Activated CD4-positive, alpha-beta T cell treated with anti-CD3 and anti-CD28 coated beads for 1 hour (primary cell): ENCODE results near the gene AFMID.
A peak's percentile ranks its signal among the peaks of the same experiment; 100 is the strongest.

Experiments used
- DNase-seq: peaks from one replicate; pipeline ENCODE4 v3.0.0-alpha.2; 2020

AFMID gene

GRCh38 chr17:78180083-78180482 lies 7.1 kb upstream of the AFMID start:
- no peak for DNase-seq

- DNase-seq, result no peak
These were observed 6.7 kb upstream of the AFMID start for GRCh38 chr17:78180508-78180907.

- DNase-seq, result no peak
These were observed 4.7 kb upstream of the AFMID start for GRCh38 chr17:78182504-78182903.

GRCh38 chr17:78183916-78184315 lies 3.2 kb upstream of the AFMID start:
- no peak for DNase-seq

GRCh38 chr17:78184351-78184750 lies 2.8 kb upstream of the AFMID start:
- no peak for DNase-seq

- no peak for DNase-seq
These were observed 2.3 kb upstream of the AFMID start for GRCh38 chr17:78184868-78185267.

GRCh38 chr17:78185981-78186691 lies 1.0 kb upstream of the AFMID start:
- DNase-seq, result no peak

- no peak for DNase-seq
These were observed 9.6 kb downstream of the AFMID start for GRCh38 chr17:78196716-78197115.

- DNase-seq, result no peak
These were observed 10.1 kb downstream of the AFMID start for GRCh38 chr17:78197147-78197832.

GRCh38 chr17:78200451-78200850 lies 13.3 kb downstream of the AFMID start:
- DNase-seq, result no peak

- no peak for DNase-seq
These were observed 15.5 kb downstream of the AFMID start for GRCh38 chr17:78202666-78203065.

GRCh38 chr17:78204387-78205123 lies 17.4 kb downstream of the AFMID start:
- DNase-seq, result no peak

- no peak for DNase-seq
These were observed 18.1 kb downstream of the AFMID start for GRCh38 chr17:78205124-78205775.

GRCh38 chr17:78206298-78206697 lies 19.1 kb downstream of the AFMID start:
- no peak for DNase-seq

- no peak for DNase-seq
These were observed 21.3 kb downstream of the AFMID start for GRCh38 chr17:78208486-78208885.

- no peak for DNase-seq
These were observed 22.9 kb downstream of the AFMID start for GRCh38 chr17:78210111-78210510.

- no peak for DNase-seq
These were observed 23.9 kb downstream of the AFMID start for GRCh38 chr17:78211032-78211431.

GRCh38 chr17:78214016-78214705 lies 27.0 kb downstream of the AFMID start, which contains the start of gene BIRC5:
Gene BIRC5 (plus strand): TSS chr17:78214253. CDS start chr17:78214317, 64 bp downstream.
- DNase-seq, result peak; percentile 84

- no peak for DNase-seq
These were observed 27.5 kb downstream of the AFMID start for GRCh38 chr17:78214706-78215061.

- DNase-seq, result no peak
These were observed 32.4 kb downstream of the AFMID start for GRCh38 chr17:78219396-78220150.

GRCh38 chr17:78223061-78223460 lies 35.9 kb downstream of the AFMID start:
- no peak for DNase-seq

GRCh38 chr17:78223765-78224164 lies 36.6 kb downstream of the AFMID start:
- no peak for DNase-seq
